Ishikawa (cell line): ENCODE results near the gene SQSTM1.
A peak's percentile ranks its signal among the peaks of the same experiment; 100 is the strongest.

Source experiments
- CEBPB ChIP-seq: IDR thresholded peaks from 2 replicates; pipeline ENCODE4 v1.6.1; 2012
- CREB1 ChIP-seq: IDR thresholded peaks from 2 replicates; pipeline ENCODE4 v1.6.1; 2012; ENCODE audit warnings: low read depth
- EGR1 ChIP-seq: IDR thresholded peaks from 2 replicates; pipeline ENCODE4 v1.6.1; 2012
- EP300 ChIP-seq: IDR thresholded peaks from 2 replicates; pipeline ENCODE4 v1.6.1; 2012; ENCODE audit warnings: borderline replicate concordance
- FOXM1 ChIP-seq: IDR thresholded peaks from 2 replicates; pipeline ENCODE4 v1.6.1; 2012; ENCODE audit warnings: low read depth, borderline replicate concordance
- MAX ChIP-seq: IDR thresholded peaks from 2 replicates; pipeline ENCODE4 v1.6.1; 2012
- NFIC ChIP-seq: IDR thresholded peaks from 2 replicates; pipeline ENCODE4 v1.6.1; 2012
- RAD21 ChIP-seq: IDR thresholded peaks from 2 replicates; pipeline ENCODE4 v1.6.1; 2012; ENCODE audit warnings: low read depth
- REST ChIP-seq: IDR thresholded peaks from 2 replicates; pipeline ENCODE4 v1.6.1; 2012; ENCODE audit warnings: low read depth, mild to moderate bottlenecking
- TAF1 ChIP-seq: IDR thresholded peaks from 2 replicates; pipeline ENCODE4 v1.6.1; 2012; ENCODE audit warnings: low read depth, mild to moderate bottlenecking
- TCF12 ChIP-seq: IDR thresholded peaks from 2 replicates; pipeline ENCODE4 v1.6.1; 2012; ENCODE audit warnings: low read depth
- TEAD4 ChIP-seq: IDR thresholded peaks from 2 replicates; pipeline ENCODE4 v1.6.1; 2012
- USF1 ChIP-seq: IDR thresholded peaks from 2 replicates; pipeline ENCODE4 v1.6.1; 2012
- YY1 ChIP-seq: IDR thresholded peaks from 2 replicates; pipeline ENCODE4 v1.6.1; 2012; ENCODE audit warnings: low read depth
- ZBTB7A ChIP-seq: IDR thresholded peaks from 2 replicates; pipeline ENCODE4 v1.6.1; 2012; ENCODE audit warnings: low read depth

SQSTM1 gene

GRCh38 chr5:179795863-179796833, 24.6 kb upstream of the SQSTM1 start:
- no peak; the same call in 1 of the 2 replicates for TF ChIP-seq NFIC
- peak; percentile 37 for TF ChIP-seq TEAD4
- no peak for TF ChIP-seq USF1
- TF ChIP-seq TCF12: peak; percentile 38; the same call in 1 of the 2 replicates
- peak; percentile 36; the same call in 1 of the 2 replicates for TF ChIP-seq EP300
- TF ChIP-seq TAF1: peak; percentile 50; the same call in 1 of the 2 replicates
- peak; percentile 39 for TF ChIP-seq MAX
- no peak for TF ChIP-seq CEBPB
- no peak for TF ChIP-seq FOXM1
- peak; percentile 42 for TF ChIP-seq EGR1
- TF ChIP-seq ZBTB7A: peak; percentile 28; the same call in 1 of the 2 replicates
- TF ChIP-seq RAD21: peak; percentile 39; the same call in 1 of the 2 replicates
- TF ChIP-seq YY1: no peak
- TF ChIP-seq CREB1: no peak
- no peak for TF ChIP-seq REST

GRCh38 chr5:179796877-179797608, 23.7 kb upstream of the SQSTM1 start:
- no peak for TF ChIP-seq CEBPB
- TF ChIP-seq MAX: no peak

- no peak for TF ChIP-seq MAX
- TF ChIP-seq TAF1: no peak
- no peak for TF ChIP-seq ZBTB7A
- TF ChIP-seq YY1: no peak
- no peak for TF ChIP-seq FOXM1
- no peak for TF ChIP-seq CEBPB
- TF ChIP-seq USF1: no peak
- no peak for TF ChIP-seq EGR1
- no peak for TF ChIP-seq RAD21
- TF ChIP-seq EP300: no peak
- TF ChIP-seq TCF12: no peak
- TF ChIP-seq NFIC: no peak
- TF ChIP-seq TEAD4: no peak
- TF ChIP-seq REST: no peak
- TF ChIP-seq CREB1: no peak
Observed at GRCh38 chr5:179797741-179798140, 23.0 kb upstream of the SQSTM1 start.

- TF ChIP-seq RAD21 (no peak), NFIC (no peak), TCF12 (no peak), CEBPB (no peak), CREB1 (no peak), EGR1 (no peak), REST (no peak), MAX (no peak), ZBTB7A (no peak), YY1 (no peak), USF1 (no peak), TEAD4 (no peak)
Observed at GRCh38 chr5:179798144-179798770, 22.4 kb upstream of the SQSTM1 start.
